HG03139 (cell line): ENCODE measurements around the gene TP53I11.

Source experiments
- ATAC-seq: cut with Tn5 transposase; IDR thresholded peaks from one replicate; pipeline ENCODE4 v1.9.1; 2021; ENCODE audit not compliant: unreplicated experiment

TP53I11 gene

GRCh38 chr11:44957776-44958564 lies 7.3 kb upstream of the TP53I11 start:
- no peak for ATAC-seq

DNA sequence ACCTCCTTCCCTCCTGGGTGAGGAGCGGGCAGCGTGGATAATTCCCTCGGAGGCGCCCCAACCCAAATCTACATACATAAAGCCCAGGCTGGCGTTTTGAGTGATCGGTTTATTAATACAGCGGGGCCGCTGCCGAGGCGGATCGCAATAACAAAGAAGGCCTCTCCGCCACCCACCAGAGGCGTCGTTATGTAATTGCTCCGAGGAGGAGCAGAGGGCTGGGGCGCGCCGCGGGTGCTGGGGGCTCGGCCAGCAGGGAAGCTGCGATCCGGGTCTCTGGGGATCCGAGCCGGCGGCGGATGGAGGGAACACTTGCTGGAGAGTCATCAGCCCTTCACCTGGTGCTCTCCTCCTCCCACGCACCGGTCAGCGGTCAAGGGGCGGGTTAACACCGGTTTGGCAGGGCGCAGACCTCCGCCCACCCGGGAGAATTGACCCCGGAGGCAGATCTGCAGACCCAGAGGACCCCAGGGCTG lies 6.4 kb upstream of the TP53I11 start:
- no peak for ATAC-seq

DNA sequence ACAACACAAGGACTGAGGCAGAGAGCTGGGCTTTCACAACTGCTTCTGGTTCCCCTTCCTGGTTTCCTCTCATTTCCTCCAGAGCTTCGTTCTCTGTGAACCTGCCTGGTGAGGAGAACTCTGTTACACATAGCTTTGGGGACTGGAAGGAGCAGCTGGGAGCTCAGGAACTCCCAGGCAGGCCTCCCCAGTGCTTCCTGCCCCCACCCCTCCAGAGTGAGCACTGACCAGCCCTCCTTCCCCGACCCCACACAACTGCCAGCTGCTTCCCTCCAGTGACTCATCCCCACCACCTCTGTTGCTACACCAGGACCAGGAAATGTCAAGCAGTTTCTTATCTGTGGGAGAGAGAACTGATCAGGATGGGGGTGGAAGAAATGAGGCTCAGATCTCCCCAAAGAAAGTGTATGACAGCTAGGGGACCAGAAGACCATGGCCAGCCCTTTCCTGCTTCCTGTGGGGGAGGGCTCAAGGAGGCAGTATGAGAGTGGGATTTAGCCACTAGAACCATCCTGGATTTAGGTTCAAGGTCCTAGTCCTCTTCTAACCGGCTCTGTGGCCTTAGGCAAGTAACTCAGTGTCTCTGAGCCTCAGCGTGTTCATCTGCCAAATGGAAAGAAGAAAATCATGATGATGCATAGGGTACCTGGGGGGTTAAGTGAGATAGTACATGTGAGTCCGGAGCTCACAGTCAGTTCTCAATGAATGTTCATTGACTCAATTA lies 4.5 kb upstream of the TP53I11 start:
- ATAC-seq: no peak

- no peak for ATAC-seq
These were observed 3.6 kb upstream of the TP53I11 start for GRCh38 chr11:44954051-44954906.

- no peak for ATAC-seq
These were observed 2.0 kb upstream of the TP53I11 start for GRCh38 chr11:44952500-44953260.

- no peak for ATAC-seq
These were observed 1.4 kb upstream of the TP53I11 start for GRCh38 chr11:44952082-44952481.

DNA sequence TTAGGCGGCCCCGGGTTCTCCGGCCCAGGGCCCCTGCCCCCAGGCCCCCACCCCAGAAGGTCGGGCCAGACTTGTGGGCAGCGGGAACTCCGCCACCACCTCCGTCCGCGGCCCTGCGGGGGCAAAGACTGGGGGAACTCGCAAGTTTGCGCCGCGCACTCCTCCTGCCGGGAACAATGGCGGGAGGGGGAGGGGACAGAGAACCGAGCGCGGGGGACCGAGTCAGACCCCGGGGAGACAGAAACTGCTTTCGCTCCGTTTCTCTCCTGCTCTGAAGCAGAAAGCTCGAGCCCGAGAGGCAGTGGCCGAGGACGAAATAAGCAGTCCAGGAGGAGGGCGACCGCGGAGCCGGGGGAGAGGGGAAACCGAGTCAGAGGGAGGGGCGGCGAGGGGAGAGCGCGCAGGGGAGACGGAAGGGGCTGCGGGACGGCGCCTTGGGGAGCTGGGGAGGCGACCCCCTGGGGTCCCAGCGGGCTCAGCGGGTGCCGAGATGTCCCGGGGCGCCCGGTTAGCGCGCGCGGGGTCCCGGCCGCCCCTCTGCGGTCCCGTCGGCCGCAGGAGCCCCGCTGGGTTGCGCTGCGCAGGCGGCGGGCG lies 555 bp downstream of the TP53I11 start:
- no peak for ATAC-seq

- ATAC-seq: no peak
These were observed 1.3 kb downstream of the TP53I11 start for GRCh38 chr11:44949160-44950030.

- ATAC-seq: no peak
These were observed 2.5 kb downstream of the TP53I11 start for GRCh38 chr11:44948155-44948554.

DNA sequence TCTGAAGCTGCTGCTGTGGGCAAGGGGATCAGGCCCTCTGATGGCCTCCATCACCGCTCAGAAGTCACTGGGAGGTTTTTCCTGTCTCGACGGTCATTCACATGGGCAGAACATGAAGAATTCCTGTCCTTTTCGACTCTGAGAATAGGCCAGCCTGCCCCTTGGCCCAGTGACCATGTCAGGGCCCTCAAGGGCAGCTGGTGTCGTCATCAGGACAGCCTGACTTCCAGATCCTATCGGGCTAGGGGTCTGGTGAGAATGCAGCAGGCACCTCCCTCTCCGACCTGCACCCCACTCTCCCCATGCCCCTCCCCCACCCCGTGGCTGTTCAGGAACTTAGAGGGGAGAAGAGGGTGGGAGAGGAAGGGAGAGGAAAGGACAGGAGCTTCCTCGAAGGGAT lies 3.6 kb downstream of the TP53I11 start:
- ATAC-seq: no peak

- ATAC-seq: no peak
These were observed 4.4 kb downstream of the TP53I11 start for GRCh38 chr11:44946263-44946662.

DNA sequence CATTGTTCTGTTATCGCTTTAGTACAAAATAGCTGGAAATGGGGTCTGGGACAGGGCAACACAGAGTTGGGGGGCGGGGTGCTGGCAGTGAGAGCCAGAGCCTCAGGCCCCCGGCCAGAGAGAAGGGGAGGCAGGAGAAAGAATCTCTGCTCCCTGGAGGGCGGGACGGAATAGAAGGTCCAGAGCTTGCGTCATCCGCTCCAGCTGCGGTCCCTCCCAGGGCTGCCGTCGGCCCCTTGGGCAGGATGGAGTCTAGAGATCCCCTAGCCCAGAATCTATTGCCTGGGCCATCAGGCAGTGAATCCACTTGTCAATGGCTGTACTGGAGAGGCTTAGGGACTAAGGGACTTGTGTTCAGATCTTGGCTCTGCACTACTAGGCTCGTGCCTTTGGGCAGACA lies 5.0 kb downstream of the TP53I11 start:
- ATAC-seq: no peak

DNA sequence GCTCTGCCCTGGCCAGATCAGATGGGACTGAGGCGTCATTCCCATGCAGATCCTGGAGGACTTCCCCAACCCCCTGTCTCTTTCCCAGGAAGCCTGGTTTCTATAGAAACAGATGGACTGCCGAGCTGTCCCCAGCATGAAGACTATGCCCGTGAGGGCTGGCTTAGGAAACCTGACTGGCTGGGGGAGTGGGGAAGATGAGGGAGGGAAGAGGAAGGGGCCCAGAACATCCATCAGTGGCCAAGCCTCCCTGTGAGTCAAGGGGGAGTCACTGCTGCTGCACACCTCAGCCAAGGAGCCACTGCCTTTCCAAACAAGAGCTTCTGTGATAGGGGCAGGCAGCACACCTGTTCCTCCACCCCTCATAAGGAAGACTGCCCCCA lies 5.8 kb downstream of the TP53I11 start:
- no peak for ATAC-seq

GRCh38 chr11:44944181-44944852 lies 6.4 kb downstream of the TP53I11 start:
- no peak for ATAC-seq

DNA sequence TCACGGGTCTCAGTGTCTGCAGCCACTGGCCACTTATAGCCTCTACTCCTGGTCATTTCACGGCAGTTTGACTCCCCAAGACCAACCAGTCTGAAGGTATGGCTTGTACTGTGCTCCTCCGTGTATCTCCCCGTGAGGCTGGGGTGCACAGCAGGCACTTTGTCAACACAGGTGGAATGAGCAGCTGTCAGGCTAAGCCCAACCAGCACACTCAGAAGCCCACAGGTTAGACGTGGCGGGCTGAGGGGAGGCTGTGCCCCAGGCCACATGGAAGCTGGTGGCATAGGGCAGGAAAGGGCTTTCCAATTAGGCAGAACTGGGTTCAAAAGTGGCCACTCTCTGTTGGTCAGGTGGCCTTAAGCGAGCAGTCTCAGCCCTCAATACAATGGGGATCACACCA lies 7.0 kb downstream of the TP53I11 start:
- ATAC-seq: no peak

DNA sequence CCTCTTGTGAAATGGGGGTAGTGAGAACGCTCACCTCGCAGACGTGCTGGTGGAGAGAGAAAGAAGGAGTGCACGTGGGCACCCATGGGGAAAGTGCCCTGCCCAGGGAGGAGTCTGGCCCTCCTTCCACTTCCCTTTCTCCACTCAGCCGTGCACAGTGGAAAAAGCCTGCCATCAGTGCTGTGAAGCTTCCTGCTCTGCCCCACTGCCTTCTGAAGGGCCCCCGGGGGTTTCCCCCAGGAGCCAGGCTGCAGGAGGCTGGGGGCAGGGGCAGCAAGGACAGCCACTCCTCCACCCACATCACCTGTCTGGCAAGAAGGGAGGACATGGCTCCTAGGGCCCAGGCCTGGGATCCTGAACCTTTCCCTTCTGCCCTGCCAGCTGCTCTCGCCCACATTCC lies 7.6 kb downstream of the TP53I11 start:
- no peak for ATAC-seq

- no peak for ATAC-seq
These were observed 8.4 kb downstream of the TP53I11 start for GRCh38 chr11:44942029-44942955.
